ENCODE results near the gene TEPSIN.

TEPSIN gene

DNA sequence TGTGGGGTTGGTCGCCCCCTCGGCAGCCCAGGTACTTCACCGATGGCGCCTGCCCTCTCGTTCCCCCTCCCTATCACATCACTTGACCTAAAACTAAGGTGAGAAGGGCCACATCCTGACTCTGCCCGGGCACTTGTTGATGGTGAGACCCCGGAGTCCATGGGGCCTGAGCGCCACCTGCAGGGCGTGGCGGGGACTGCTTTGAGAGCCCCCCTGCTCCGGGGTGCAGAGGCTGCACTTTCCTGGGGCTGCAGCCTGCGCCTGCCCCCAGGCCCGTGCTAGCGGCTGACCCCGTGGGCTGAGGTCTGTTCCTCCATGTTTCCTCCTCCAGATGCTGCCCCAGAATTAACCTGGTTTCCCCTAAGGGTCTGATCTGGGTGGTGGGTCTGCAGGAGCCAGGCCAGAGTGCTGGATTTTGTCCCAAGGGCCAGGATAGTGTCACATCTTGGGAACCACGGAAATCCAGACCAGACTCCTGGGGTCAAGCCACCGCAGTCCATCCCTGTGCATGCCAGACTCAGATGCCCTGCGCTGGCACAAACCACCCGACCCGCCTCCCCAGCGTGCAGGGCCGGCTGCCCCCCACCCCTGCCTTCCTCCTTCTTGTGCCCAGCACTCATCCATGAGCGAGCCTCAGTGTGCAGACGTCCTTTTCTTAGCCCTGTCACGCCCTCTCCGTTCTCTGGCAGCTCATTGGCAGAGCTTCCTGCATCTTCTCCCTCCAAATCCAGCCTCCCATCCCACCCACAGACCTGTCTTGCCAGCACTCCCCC, 3.0 kb upstream of the TEPSIN start:
- DNase-seq (ENCODE audit: low read depth): no peak
- H3K4me3 ChIP-seq (ENCODE audit: low read depth, low read length): no peak overlapping the region
- TF ChIP-seq, protein P1, sequence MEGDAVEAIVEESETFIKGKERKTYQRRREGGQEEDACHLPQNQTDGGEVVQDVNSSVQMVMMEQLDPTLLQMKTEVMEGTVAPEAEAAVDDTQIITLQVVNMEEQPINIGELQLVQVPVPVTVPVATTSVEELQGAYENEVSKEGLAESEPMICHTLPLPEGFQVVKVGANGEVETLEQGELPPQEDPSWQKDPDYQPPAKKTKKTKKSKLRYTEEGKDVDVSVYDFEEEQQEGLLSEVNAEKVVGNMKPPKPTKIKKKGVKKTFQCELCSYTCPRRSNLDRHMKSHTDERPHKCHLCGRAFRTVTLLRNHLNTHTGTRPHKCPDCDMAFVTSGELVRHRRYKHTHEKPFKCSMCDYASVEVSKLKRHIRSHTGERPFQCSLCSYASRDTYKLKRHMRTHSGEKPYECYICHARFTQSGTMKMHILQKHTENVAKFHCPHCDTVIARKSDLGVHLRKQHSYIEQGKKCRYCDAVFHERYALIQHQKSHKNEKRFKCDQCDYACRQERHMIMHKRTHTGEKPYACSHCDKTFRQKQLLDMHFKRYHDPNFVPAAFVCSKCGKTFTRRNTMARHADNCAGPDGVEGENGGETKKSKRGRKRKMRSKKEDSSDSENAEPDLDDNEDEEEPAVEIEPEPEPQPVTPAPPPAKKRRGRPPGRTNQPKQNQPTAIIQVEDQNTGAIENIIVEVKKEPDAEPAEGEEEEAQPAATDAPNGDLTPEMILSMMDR (IDR thresholded peaks at IDR 0.05; ENCODE audit: low read depth, low read length, missing control alignments): peak; percentile 88

DNA sequence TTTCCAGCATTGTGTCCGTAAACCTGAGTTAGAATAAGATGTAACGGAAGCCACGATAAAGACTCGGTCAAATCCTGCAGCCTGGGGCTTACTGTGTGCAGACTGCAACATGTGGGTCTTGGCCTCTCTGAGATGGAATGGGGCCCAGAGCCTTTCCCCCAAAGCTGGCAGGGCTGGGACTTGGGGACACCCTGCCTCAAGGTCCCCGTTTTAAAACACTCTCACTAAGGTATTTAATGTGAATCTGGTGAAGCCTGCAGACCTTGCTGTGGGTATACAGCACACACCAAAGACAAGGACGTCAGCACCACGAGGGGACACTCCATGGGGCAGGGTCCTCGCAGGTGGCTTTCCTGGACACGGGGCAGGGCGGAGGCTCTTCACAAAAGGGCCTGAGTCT, 2.3 kb upstream of the TEPSIN start:
- DNase-seq (ENCODE audit: low read depth): no peak
- TF ChIP-seq, protein P1 (IDR thresholded peaks at IDR 0.05; ENCODE audit: low read depth, low read length, missing control alignments): no peak
- no peak overlapping the region for H3K4me3 ChIP-seq (ENCODE audit: low read depth, low read length)

DNA sequence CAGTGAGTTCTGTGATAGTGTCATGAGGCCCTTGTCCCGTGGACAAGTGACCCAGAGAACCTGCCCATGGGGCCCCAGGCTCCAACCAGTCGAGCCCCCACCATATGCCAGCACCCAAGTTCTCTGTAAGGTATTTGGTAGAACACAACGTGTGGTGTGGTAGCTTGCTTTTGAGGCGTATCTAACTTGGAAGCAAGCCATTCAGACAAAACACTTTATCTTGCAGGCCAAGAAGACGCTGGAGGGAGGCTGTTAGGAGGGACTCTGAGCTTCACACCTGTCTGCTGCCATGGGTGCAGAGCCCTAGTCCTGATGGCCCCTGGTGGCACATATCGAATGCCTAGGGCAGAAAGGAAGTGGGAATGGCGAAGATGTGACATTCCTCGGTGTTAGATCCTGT, 1.9 kb upstream of the TEPSIN start:
- no peak for DNase-seq (ENCODE audit: low read depth)
- TF ChIP-seq, protein P1 (IDR thresholded peaks at IDR 0.05; ENCODE audit: low read depth, low read length, missing control alignments): no peak

DNA sequence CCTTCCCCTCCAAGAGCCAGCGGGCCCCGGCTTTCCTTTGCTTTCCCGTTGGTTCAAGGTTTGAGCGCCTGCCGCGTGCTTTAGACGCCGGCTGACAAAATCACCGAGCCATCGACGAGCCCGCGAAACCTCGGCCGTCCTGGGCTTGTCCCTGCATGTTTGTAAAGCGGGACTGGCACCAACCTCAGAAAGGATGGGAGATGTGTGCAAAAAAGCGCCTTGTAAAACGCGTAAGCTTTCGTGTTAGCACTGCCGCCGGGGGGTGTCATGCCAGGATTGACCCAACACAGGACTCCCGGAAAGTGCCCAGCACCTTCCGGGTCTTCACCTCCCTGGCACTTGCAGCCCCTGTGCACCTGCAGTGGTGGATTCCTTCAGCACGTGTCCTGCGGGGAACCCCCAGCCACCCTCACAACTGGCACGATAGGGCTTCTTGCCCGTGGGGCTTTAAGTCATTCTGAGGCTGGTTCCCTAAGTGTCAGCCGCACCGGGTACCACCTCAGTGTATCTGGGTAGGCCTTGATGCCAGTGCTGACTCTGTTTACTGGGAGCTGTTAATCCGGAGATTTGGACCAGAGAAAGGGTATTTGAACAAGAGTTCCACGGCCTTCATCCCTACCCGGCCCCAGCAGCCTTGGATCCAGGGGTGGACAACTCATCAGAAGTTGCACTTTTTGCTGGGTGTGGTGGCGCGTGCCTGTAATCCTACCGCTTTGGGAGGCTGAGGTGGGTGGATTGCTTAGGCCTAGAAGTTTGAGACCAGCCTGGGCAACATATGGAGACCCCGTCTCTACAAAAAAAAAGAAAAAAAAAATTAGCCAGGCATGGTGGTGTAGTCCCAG, 1.1 kb upstream of the TEPSIN start:
- no peak for DNase-seq (ENCODE audit: low read depth)
- TF ChIP-seq, protein P1 (IDR thresholded peaks at IDR 0.05; ENCODE audit: low read depth, low read length, missing control alignments): no peak
- peak overlapping the region; percentile 95 for H3K4me3 ChIP-seq (ENCODE audit: low read depth, low read length)

More for the DNA sequence above, 1.9 kb upstream of the TEPSIN start:
- peak overlapping the region; percentile 95 for H3K4me3 ChIP-seq (ENCODE audit: low read depth, low read length)

DNA sequence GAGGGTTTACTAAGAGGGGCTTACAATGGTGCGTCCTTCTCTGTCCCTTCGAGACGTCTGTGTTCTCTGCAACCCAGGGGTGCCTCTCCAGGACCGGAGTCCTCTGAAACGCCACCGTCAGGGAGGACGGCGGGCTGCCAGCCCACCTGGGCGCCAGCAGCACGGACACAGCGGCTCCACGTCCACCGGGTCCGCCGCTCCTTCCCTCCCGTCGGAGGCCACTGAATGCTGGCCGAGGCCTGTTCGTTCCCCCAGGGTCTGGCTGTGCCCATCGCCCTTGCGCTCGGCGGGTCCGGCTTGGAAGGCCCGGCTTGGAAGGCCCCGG, 403 bp downstream of the TEPSIN start:
- TF ChIP-seq, protein P1 (IDR thresholded peaks at IDR 0.05; ENCODE audit: low read depth, low read length, missing control alignments): no peak
- DNase-seq (ENCODE audit: low read depth): no peak
- peak overlapping the region; percentile 95 for H3K4me3 ChIP-seq (ENCODE audit: low read depth, low read length)

DNA sequence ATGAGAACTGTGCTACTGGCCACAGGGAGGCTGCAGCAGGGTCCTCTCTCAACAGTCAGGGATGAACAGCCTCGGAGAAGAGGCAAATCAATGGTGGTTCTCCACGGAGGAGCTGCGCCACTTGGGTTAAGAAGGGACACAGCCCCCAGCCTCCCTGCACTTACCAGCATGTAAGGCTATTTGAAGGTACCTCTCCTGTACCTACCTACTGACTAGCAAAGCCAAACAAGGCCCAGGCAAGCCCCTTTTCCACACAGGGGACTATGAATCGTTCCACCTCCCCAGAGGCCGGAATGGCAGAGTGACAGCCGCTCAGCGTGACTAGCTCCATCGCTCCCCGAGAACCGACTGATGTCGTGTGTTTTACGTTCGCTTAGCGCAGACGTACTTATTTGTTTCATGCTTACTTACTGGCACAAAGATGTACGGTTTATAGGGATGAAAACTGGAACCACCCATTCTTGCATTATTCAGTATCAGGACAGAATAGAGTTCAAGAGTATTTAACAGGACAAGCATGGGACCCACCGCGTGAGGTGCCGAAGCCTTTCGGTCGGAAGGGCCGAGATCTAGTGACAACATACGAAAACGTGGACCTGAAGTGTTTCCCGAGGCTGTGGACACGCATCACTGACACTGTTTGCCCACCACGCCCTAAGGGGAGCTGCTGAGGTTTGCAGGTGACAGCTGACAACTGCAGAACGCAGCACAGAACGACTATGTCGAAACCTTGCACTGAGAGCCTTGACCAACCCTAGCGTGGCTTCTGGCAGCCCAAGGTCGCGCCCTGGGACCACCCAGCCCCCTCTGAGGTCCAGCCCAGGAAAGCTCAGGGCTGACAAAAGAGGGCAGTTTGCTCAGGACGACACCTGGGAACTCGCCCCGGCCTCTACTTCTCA, 1.0 kb downstream of the TEPSIN start:
- TF ChIP-seq, protein P1 (IDR thresholded peaks at IDR 0.05; ENCODE audit: low read depth, low read length, missing control alignments): no peak
- DNase-seq (ENCODE audit: low read depth): no peak
- peak overlapping the region; percentile 95 for H3K4me3 ChIP-seq (ENCODE audit: low read depth, low read length)

Data from GM12864 (cell line).